GM21515 (cell line): ENCODE data around the gene SLC6A6.

Experiments
- ATAC-seq: cut with Tn5 transposase; IDR thresholded peaks from one replicate; pipeline ENCODE4 v1.9.1; 2021; ENCODE audit not compliant: unreplicated experiment

Gene SLC6A6

GRCh38 chr3:14536837-14537589 lies 134.6 kb downstream of the SLC6A6 start:
- ATAC-seq: no peak

DNA sequence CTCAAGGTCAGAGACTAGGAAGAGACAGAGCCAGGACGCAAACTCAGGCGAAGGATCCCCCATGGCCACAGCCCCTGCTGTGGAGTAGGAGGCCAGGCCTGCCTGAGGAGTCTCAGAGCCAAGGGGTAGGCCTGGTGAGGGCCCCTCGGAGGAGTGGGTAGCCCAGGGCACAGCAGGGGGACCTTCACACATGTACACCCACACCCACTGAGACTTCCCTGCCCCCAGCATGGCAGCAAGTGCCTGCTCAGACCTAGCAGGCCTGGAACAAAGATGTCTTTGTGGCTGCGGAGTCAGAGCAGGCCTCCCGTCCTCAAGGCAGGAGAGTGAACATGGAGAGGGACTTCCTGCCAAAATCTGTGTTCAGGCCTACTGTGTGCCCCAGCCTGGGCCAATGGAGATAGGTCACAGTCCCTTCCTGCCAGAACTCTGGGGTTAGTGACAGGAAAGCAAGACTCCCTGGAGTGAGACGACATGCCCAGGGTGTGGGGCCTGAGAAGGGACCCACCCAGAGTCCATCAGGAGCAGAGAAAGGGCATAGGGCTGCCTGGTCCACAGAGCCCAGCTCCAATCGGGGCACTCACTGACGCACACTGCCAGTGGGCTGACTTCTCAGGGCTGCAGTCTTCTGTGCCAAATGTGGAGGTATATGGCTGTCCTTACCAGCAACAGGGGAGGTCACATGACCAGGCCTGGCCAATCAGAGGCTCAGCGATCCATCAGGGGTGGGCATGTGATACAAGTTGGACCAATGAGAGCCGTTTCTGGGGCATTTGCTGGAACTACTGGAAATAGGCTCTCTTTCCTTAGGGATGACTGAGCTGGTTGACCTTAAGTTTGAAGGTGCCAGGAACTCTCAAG lies 135.4 kb downstream of the SLC6A6 start:
- no peak for ATAC-seq

GRCh38 chr3:14538451-14539088 lies 136.2 kb downstream of the SLC6A6 start:
- no peak for ATAC-seq
